HG02943 (cell line): ENCODE results near the gene BMP2K.

Source experiments
- ATAC-seq: cut with Tn5 transposase; IDR thresholded peaks from one replicate; pipeline ENCODE4 v1.9.1; 2021; ENCODE audit warnings: mild to moderate bottlenecking, low read depth, moderate library complexity; ENCODE audit not compliant: unreplicated experiment

BMP2K gene

GRCh38 chr4:78776079-78776728 is at the start of gene BMP2K:
BMP2K (plus strand) TSS chr4:78776350; CDS start chr4:78776544, 194 bp downstream.
- ATAC-seq: peak; percentile 73

GRCh38 chr4:78726546-78726945 is 49.6 kb upstream of the BMP2K start:
- ATAC-seq: no peak

GRCh38 chr4:78732332-78733104 is 43.6 kb upstream of the BMP2K start:
- no peak for ATAC-seq

GRCh38 chr4:78734441-78735162 is 41.5 kb upstream of the BMP2K start:
- no peak for ATAC-seq

- ATAC-seq: no peak
Observed at GRCh38 chr4:78735697-78736096, 40.5 kb upstream of the BMP2K start.

GRCh38 chr4:78737035-78737434 is 39.1 kb upstream of the BMP2K start:
- peak; percentile 50 for ATAC-seq

GRCh38 chr4:78737973-78738372 is 38.2 kb upstream of the BMP2K start:
- no peak for ATAC-seq

- no peak for ATAC-seq
Observed at GRCh38 chr4:78742300-78742699, 33.9 kb upstream of the BMP2K start.

GRCh38 chr4:78747475-78747922 is 28.7 kb upstream of the BMP2K start:
- no peak for ATAC-seq

GRCh38 chr4:78748381-78748780 is 27.8 kb upstream of the BMP2K start:
- ATAC-seq: no peak

GRCh38 chr4:78749258-78749971 is 26.7 kb upstream of the BMP2K start:
- ATAC-seq: no peak

GRCh38 chr4:78749972-78750727 is 26.0 kb upstream of the BMP2K start:
- ATAC-seq: peak; percentile 87

GRCh38 chr4:78753091-78753490 is 23.1 kb upstream of the BMP2K start:
- ATAC-seq: no peak

GRCh38 chr4:78754872-78755271 is 21.3 kb upstream of the BMP2K start:
- ATAC-seq: no peak

GRCh38 chr4:78756137-78756536 is 20.0 kb upstream of the BMP2K start:
- no peak for ATAC-seq

- no peak for ATAC-seq
Observed at GRCh38 chr4:78756776-78757175, 19.4 kb upstream of the BMP2K start.

GRCh38 chr4:78757574-78757973 is 18.6 kb upstream of the BMP2K start:
- ATAC-seq: no peak

- ATAC-seq: no peak
Observed at GRCh38 chr4:78758085-78758484, 18.1 kb upstream of the BMP2K start.

GRCh38 chr4:78762529-78762928 is 13.6 kb upstream of the BMP2K start:
- no peak for ATAC-seq

- ATAC-seq: no peak
Observed at GRCh38 chr4:78763251-78763650, 12.9 kb upstream of the BMP2K start.
